Panc1 (cell line): ENCODE measurements around the gene TRIO. TPM values are rescaled to one million over a fixed set of nuclear protein-coding genes. Genes with fewer than 3 reads are reported as not detected.

Experiments used
- ATAC-seq: fragments of 200-7000 bp; cut with Tn5 transposase; 2 replicates; pipeline ENCODE4 v1.9.1; 2020; ENCODE audit warnings: mild to moderate bottlenecking, moderate library complexity
- BruUV-seq: library from RNA; stranded (reverse); fragments of 400-500 nt; replicated peaks from 2 replicates; lab custom pipeline; 2021; lab: Mats Ljungman, UMichigan
- CTCF ChIA-PET: fragments of 300-600 bp; sonication (Branson Sonifier 250); formaldehyde crosslinking; loops from one replicate; lab custom pipeline; 2022; ENCODE audit warnings: antibody characterized with exemption; lab: Charles Lee
- POLR2A ChIA-PET: fragments of 300-600 bp; sonication (Branson Sonifier 250); formaldehyde crosslinking; loops from one replicate; lab custom pipeline; 2022; ENCODE audit warnings: antibody characterized with exemption; lab: Charles Lee
- DNase-seq: peaks from one replicate; pipeline ENCODE4 v3.0.0-alpha.2; 2010; ENCODE audit warnings: low read depth, low spot score
- H3K27ac ChIP-seq: 2 replicates; pipeline ENCODE4 v1.5.1; 2011; ENCODE audit warnings: mild to moderate bottlenecking, low read length, inconsistent platforms
- H3K27me3 ChIP-seq: fragments of 200-500 bp; sonication (Bioruptor generic); 2 replicates; pipeline ENCODE4 v1.6.0; 2014; ENCODE audit warnings: low read length, inconsistent platforms; ENCODE audit not compliant: control insufficient read depth, insufficient read depth
- H3K36me3 ChIP-seq: fragments of 200-500 bp; sonication (Bioruptor generic); 2 replicates; pipeline ENCODE4 v1.5.1; 2014; ENCODE audit warnings: inconsistent platforms, mild to moderate bottlenecking, low read length, moderate library complexity; ENCODE audit not compliant: control insufficient read depth, insufficient read depth
- H3K4me1 ChIP-seq: 2 replicates; pipeline ENCODE4 v1.5.1; 2011; ENCODE audit warnings: inconsistent platforms, mild to moderate bottlenecking, low read length, moderate library complexity; ENCODE audit not compliant: control insufficient read depth, insufficient read depth
- H3K4me3 ChIP-seq, 2 experiments: 2 replicates each; pipeline ENCODE4 v1.5.1; 2011 to 2012; ENCODE audit warnings: low read depth in 2 of 2, low read length in 2 of 2, mild to moderate bottlenecking in 2 of 2, inconsistent platforms in 1 of 2, moderate library complexity in 1 of 2
- H3K9me3 ChIP-seq: fragments of 200-500 bp; sonication (Bioruptor generic); 2 replicates; pipeline ENCODE4 v1.5.1; 2014; ENCODE audit warnings: low read depth, mild to moderate bottlenecking, inconsistent platforms, low read length, moderate library complexity; ENCODE audit not compliant: control insufficient read depth, insufficient read depth
- POLR2AphosphoS5 ChIP-seq: IDR thresholded peaks from 2 replicates; pipeline ENCODE4 v1.6.1; 2012; ENCODE audit warnings: mild to moderate bottlenecking, low read depth, low read length, moderate library complexity
- SIN3A ChIP-seq: IDR thresholded peaks from 2 replicates; pipeline ENCODE4 v1.6.1; 2012; ENCODE audit warnings: low read depth, mild to moderate bottlenecking, low read length, moderate library complexity, borderline replicate concordance; ENCODE audit not compliant: insufficient read depth
- TCF7L2 ChIP-seq: IDR thresholded peaks from 2 replicates; pipeline ENCODE4 v1.6.1; 2011; ENCODE audit warnings: mild to moderate bottlenecking, low read depth, low read length, inconsistent platforms
- in situ Hi-C: cut with HindIII; loops from 2 replicates; pipeline ENCODE4 v1.10.0; 2016; ENCODE audit warnings: low sequenced_read_pairs, low pct_unique_long_range_greater_than_20kb
- intact Hi-C: fragments of 100-400 bp; cut with micrococcal nuclease; formaldehyde crosslinking; loops from one replicate; pipeline ENCODE4 v1.10.0; 2022; ENCODE audit not compliant: unreplicated experiment
- total RNA-seq: library from RNA; stranded (reverse); gene quantifications from one replicate; pipeline ENCODE4 v1.2.1, GENCODE V29; 2021; ENCODE audit not compliant: unreplicated experiment
- TF ChIP-seq, protein P1 (sequence below), 2 experiments: IDR thresholded peaks; 2 replicates each; pipeline ENCODE4 v1.6.1; 2011 to 2012; ENCODE audit warnings: low read depth in 2 of 2, control low read depth in 1 of 2, low read length in 1 of 2, mild to moderate bottlenecking in 1 of 2, moderate library complexity in 1 of 2; ENCODE audit not compliant: insufficient read depth in 1 of 2
- TF ChIP-seq, protein P2 (sequence below): fragments of 450-650 bp; IDR thresholded peaks from 2 replicates; pipeline ENCODE4 v1.5.1; 2017; ENCODE audit warnings: mild to moderate bottlenecking

The TRIO gene
- total RNA-seq, 1 experiment from 2014 or later = 349 TPM

DNA sequence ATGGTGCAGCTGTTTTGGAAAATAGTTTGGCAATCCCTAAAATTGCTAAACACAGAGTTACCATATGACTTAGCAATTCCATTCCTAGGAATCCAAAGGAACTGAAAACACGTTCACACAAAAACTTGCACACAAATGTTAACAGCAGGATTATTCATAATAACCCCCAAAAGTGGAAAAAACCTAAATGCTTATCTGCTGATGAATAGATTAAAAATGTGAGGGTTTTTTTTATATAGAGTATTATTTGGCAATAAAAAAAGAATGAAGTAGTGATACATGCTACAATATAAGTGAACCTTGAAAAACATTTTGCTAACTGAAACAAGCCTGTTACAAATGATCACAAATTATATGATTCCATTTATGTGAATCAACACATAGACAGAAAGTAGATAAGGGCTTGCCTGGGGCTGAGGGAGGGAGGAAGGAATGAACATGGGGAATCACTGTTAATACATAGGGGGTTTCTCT is 45.1 kb upstream of the TRIO start:
- Histone ChIP-seq H3K4me3 (no peak overlapping the region), H3K9me3 (peaks cover 9% of the 10 kb centered on the region; the same call in 1 of the 2 replicates), H3K27ac (peak overlapping the region; percentile 100), H3K27me3 (no peaks in the 10 kb centered on the region), H3K4me1 (peaks cover 12% of the 10 kb centered on the region), H3K36me3 (no peaks in the 10 kb centered on the region)
- BruUV-seq = no TSS peak
- ChIA-PET POLR2A (no interaction called here), CTCF (no interaction called here)
- in situ Hi-C loops (no loop called here), intact Hi-C loops (no loop called here)
- no peak for ATAC-seq
- no peak for DNase-seq
- TF ChIP-seq TCF7L2 = no peak
- TF ChIP-seq, protein P1, sequence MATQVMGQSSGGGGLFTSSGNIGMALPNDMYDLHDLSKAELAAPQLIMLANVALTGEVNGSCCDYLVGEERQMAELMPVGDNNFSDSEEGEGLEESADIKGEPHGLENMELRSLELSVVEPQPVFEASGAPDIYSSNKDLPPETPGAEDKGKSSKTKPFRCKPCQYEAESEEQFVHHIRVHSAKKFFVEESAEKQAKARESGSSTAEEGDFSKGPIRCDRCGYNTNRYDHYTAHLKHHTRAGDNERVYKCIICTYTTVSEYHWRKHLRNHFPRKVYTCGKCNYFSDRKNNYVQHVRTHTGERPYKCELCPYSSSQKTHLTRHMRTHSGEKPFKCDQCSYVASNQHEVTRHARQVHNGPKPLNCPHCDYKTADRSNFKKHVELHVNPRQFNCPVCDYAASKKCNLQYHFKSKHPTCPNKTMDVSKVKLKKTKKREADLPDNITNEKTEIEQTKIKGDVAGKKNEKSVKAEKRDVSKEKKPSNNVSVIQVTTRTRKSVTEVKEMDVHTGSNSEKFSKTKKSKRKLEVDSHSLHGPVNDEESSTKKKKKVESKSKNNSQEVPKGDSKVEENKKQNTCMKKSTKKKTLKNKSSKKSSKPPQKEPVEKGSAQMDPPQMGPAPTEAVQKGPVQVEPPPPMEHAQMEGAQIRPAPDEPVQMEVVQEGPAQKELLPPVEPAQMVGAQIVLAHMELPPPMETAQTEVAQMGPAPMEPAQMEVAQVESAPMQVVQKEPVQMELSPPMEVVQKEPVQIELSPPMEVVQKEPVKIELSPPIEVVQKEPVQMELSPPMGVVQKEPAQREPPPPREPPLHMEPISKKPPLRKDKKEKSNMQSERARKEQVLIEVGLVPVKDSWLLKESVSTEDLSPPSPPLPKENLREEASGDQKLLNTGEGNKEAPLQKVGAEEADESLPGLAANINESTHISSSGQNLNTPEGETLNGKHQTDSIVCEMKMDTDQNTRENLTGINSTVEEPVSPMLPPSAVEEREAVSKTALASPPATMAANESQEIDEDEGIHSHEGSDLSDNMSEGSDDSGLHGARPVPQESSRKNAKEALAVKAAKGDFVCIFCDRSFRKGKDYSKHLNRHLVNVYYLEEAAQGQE (IDR thresholded peaks at IDR 0.05; ENCODE audit: insufficient read depth in 1 of 2, low read depth in 2 of 2, low read length in 1 of 2) = no peak
- TF ChIP-seq, protein P2, sequence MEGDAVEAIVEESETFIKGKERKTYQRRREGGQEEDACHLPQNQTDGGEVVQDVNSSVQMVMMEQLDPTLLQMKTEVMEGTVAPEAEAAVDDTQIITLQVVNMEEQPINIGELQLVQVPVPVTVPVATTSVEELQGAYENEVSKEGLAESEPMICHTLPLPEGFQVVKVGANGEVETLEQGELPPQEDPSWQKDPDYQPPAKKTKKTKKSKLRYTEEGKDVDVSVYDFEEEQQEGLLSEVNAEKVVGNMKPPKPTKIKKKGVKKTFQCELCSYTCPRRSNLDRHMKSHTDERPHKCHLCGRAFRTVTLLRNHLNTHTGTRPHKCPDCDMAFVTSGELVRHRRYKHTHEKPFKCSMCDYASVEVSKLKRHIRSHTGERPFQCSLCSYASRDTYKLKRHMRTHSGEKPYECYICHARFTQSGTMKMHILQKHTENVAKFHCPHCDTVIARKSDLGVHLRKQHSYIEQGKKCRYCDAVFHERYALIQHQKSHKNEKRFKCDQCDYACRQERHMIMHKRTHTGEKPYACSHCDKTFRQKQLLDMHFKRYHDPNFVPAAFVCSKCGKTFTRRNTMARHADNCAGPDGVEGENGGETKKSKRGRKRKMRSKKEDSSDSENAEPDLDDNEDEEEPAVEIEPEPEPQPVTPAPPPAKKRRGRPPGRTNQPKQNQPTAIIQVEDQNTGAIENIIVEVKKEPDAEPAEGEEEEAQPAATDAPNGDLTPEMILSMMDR = no peak
- TF ChIP-seq SIN3A = no peak
- TF ChIP-seq POLR2AphosphoS5 = no peak

DNA sequence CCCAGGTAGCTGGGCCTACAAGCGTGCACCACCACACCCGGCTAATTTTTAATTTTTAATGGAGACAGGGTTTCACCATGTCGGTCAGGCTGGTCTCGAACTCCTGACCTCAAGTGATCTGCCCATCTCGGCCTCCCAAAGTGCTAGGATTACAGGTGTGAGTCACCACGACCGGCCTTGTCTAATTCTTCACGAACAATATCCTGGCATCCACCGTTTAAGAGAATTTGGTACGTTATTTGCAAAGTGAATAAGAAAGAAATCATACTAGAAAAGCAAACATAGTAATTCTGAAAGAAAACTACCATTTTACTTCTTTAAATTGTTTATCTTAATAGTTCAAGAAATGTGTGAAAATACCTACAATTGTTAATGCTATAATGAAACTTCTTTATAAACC is 42.9 kb upstream of the TRIO start:
- peak overlapping the region; percentile 100 for H3K27ac ChIP-seq
- in situ Hi-C loops = loop anchor here (10.0 to 25.0 kb wide), 2 partner anchors 75 to 113 kb away; no protein-coding TSS in a partner anchor
- H3K36me3 ChIP-seq = no peaks in the 10 kb centered on the region

More for the DNA sequence above, 42.9 kb upstream of the TRIO start:
- peaks cover 22% of the 10 kb centered on the region; the same call in 1 of the 2 replicates for H3K9me3 ChIP-seq
- H3K27me3 ChIP-seq = no peaks in the 10 kb centered on the region
- H3K4me1 ChIP-seq = peaks cover 17% of the 10 kb centered on the region
- CTCF ChIA-PET = no interaction called here
- intact Hi-C loops = loop anchor here (5.0 kb wide), 1 partner anchor 43 kb away; no protein-coding TSS in a partner anchor
- no peak for TF ChIP-seq SIN3A
- TF ChIP-seq, protein P2 = no peak
- no peak overlapping the region for H3K4me3 ChIP-seq
- DNase-seq (no peak), ATAC-seq (no peak)
- no TSS peak for BruUV-seq
- POLR2A ChIA-PET = interaction anchor here (0.7 kb wide), 1 partner anchor 31 kb away, joined by 3 read pairs; no protein-coding TSS in a partner anchor
